Activated effector memory CD4-positive, alpha-beta T cell treated with Interleukin-2 at 50 U/mL for 16 hours (primary cell): ENCODE results near the gene UBAP1.
"Not testable (repeated sequence)": the region's sequence is repeated elsewhere in the genome, so short reads cannot be mapped to it uniquely, and the experiment has no call there.

Experiments
- DNase-seq: peaks from one replicate; pipeline ENCODE4 v3.0.0-alpha.2; 2020

Gene UBAP1

GRCh38 chr9:34271265-34272006 lies 92.6 kb downstream of the UBAP1 start:
- no peak for DNase-seq

DNA sequence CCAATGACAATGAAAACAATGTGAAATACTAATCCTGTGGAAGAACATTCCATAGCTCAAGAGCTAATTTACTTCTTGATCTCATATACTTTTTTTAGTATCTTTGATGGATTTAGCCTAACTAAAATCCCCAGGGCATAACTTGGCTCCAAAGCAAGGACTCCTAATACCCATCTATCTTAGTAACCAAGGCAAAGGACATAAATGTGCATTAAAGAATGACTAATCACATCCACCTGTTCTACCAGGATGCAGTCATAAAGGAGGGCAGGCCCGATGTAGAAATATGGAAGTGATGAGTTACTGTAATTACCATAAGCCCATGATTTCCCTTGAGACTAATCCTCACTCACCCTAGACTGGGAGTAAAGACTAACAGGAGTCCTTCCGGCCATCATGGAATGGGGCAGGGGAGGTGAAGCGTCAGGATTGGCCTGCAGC lies 93.3 kb downstream of the UBAP1 start:
- no peak for DNase-seq

- DNase-seq, result not testable (repeated sequence)
Observed at GRCh38 chr9:34273588-34273987, 94.7 kb downstream of the UBAP1 start.

GRCh38 chr9:34275811-34276210 lies 97.0 kb downstream of the UBAP1 start:
- DNase-seq, result no peak

GRCh38 chr9:34276772-34277171 lies 97.9 kb downstream of the UBAP1 start:
- no peak for DNase-seq

GRCh38 chr9:34279411-34279810 lies 100.6 kb downstream of the UBAP1 start:
- no peak for DNase-seq

DNA sequence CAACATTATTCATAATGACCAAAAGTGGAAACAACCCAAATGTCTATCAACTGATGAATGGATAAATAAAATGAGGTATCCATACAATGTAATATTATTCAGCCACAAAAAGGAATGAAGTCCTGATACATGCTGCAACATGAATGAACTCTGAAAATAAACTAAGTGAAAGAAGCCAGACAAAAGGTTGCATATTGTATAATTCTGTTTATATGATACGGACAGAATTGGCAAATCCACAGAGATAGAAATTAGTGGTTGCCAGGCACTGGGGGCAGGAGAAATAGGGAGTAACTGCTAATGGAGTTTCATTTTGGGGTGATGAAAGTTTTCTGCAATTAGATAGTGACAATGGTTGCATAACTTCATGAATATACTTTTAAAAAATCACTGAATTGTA lies 103.3 kb downstream of the UBAP1 start:
- no peak for DNase-seq

DNA sequence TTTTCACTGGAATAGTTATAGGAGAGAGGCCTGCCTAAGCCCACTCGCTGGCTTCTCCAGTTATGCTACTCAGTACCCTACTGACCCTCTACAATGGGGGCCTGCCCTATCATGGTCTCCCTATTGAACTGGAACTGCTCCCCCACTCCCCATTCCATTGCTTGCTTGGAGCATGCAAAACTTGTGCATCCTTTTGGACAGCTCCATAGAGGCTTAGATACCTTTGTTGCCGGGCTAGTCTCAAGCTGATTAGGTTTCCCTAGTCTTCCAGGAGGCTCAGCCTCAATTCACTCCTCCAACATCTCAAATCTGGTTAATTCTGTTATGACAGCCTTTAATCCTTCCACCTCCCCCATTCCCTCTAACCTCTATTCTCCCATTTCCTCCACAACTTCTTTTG lies 110.3 kb downstream of the UBAP1 start:
- no peak for DNase-seq

- no peak for DNase-seq
Observed at GRCh38 chr9:34291023-34291422, 112.2 kb downstream of the UBAP1 start.

GRCh38 chr9:34291423-34291822 lies 112.6 kb downstream of the UBAP1 start:
- DNase-seq, result no peak

GRCh38 chr9:34292552-34292951 lies 113.7 kb downstream of the UBAP1 start:
- DNase-seq, result no peak

GRCh38 chr9:34301064-34301463 lies 122.2 kb downstream of the UBAP1 start:
- DNase-seq, result not testable (repeated sequence)
